ENCODE data around the gene HSF2BP.
"Not testable (repeated sequence)": the region's sequence is repeated elsewhere in the genome, so short reads cannot be mapped to it uniquely, and the experiment has no call there.

The HSF2BP gene

DNA sequence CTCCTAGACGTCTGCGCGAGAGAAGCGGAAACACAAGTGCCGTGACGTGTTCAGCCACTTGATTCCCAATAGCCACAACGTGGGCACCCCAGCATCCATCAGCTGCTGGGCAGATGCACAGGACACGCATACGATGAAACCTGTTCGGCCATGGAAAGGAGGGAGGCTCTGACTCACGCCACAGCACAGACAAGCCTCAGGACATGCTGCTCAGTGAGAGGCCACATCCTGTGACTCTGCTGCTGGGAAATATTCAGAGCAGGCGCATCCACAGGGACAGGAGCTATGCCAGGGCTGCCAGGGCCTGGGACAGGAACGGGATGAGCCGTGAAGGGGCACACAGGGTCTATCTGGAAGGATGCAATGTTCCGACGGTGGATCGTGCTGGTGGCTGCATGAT, 171.1 kb downstream of the HSF2BP start:
- H3K9me3 ChIP-seq (ENCODE audit: control insufficient read depth, low read depth, low read length); H3K36me3 ChIP-seq (ENCODE audit: control insufficient read depth, low read depth, low read length); H3K27me3 ChIP-seq (ENCODE audit: control insufficient read depth, insufficient read depth, low read length); H3K4me3 ChIP-seq (ENCODE audit: low read length); H3K9ac ChIP-seq (ENCODE audit: low read length); H3K4me1 ChIP-seq (ENCODE audit: control insufficient read depth, low read depth, low read length); H3K27ac ChIP-seq (ENCODE audit: low read length): not testable (repeated sequence)

GRCh38 chr21:43486051-43486450, 173.2 kb downstream of the HSF2BP start:
- H3K27me3 ChIP-seq (ENCODE audit: control insufficient read depth, insufficient read depth, low read length); H3K36me3 ChIP-seq (ENCODE audit: control insufficient read depth, low read depth, low read length); H3K4me3 ChIP-seq (ENCODE audit: low read length); H3K9me3 ChIP-seq (ENCODE audit: control insufficient read depth, low read depth, low read length); H3K9ac ChIP-seq (ENCODE audit: low read length); H3K27ac ChIP-seq (ENCODE audit: low read length); H3K4me1 ChIP-seq (ENCODE audit: control insufficient read depth, low read depth, low read length): not testable (repeated sequence)

DNA sequence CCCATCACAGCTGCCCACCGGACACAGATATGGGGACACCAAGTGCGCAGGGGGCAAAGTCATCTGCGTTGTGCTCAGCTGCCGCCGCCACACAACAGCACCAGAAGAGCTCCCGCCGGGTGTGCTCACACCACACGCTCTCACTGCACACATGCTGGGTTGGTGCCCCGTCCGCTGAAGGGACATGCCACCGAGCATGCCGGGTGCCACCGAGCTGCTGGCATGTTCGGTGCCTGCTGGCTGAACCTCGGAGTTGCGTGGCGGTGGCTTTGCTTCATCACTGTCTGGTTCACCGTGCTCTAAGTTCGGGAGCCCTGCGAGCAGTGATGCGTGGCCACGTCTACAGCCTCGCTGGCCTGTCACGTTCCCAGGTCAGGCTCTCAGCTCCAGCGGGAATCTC, 174.3 kb downstream of the HSF2BP start:
- not testable (repeated sequence) for H3K9me3 ChIP-seq (ENCODE audit: control insufficient read depth, low read depth, low read length); H3K36me3 ChIP-seq (ENCODE audit: control insufficient read depth, low read depth, low read length); H3K9ac ChIP-seq (ENCODE audit: low read length); H3K27me3 ChIP-seq (ENCODE audit: control insufficient read depth, insufficient read depth, low read length); H3K4me1 ChIP-seq (ENCODE audit: control insufficient read depth, low read depth, low read length); H3K4me3 ChIP-seq (ENCODE audit: low read length); H3K27ac ChIP-seq (ENCODE audit: low read length)

DNA sequence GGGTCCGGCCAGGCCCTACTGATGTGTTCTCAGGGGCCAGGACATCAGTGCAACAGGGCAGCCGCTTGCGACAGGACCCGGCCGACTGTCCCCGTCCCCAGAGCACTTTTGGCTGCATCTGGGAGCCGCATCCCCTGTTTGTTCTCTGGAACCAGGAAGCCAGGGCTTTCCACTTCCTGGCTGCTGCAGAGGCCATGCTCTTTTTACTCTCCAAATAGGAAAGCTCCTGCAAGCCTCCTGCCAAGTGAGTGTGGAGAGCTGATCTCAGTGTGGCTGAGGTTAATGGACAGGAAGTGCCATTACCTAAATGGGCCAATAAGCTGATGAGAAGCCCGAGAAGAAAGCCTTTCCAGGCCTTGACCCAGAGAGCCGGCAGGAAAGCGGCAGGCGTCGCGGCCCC, 180.1 kb downstream of the HSF2BP start:
- H3K36me3 ChIP-seq (ENCODE audit: control insufficient read depth, low read depth, low read length); H3K9ac ChIP-seq (ENCODE audit: low read length); H3K9me3 ChIP-seq (ENCODE audit: control insufficient read depth, low read depth, low read length); H3K27ac ChIP-seq (ENCODE audit: low read length); H3K4me1 ChIP-seq (ENCODE audit: control insufficient read depth, low read depth, low read length); H3K27me3 ChIP-seq (ENCODE audit: control insufficient read depth, insufficient read depth, low read length); H3K4me3 ChIP-seq (ENCODE audit: low read length): not testable (repeated sequence)
